Activated naive CD8-positive, alpha-beta T cell (primary cell): ENCODE measurements around the gene BCL6B.

ENCODE experiments used
- H3K27ac Mint-ChIP-seq: one replicate; pipeline ENCODE4 v1.8.0; 2021; ENCODE audit warnings: mixed read lengths
- H3K27me3 Mint-ChIP-seq: one replicate; pipeline ENCODE4 v1.8.0; 2021; ENCODE audit warnings: mixed read lengths
- H3K36me3 Mint-ChIP-seq: one replicate; pipeline ENCODE4 v1.8.0; 2021; ENCODE audit warnings: mixed read lengths
- H3K4me1 Mint-ChIP-seq: one replicate; pipeline ENCODE4 v1.8.0; 2021; ENCODE audit warnings: low read depth, mixed read lengths
- H3K4me3 Mint-ChIP-seq: one replicate; pipeline ENCODE4 v1.8.0; 2021; ENCODE audit warnings: mild to moderate bottlenecking, mixed read lengths
- H3K9me3 Mint-ChIP-seq: one replicate; pipeline ENCODE4 v1.8.0; 2021; ENCODE audit warnings: low read depth, mixed read lengths

The BCL6B gene

GRCh38 chr17:7017827-7018200, 5.0 kb upstream of the BCL6B start:
- H3K27me3 Mint-ChIP-seq: no peaks in the 10 kb centered on the region
- no peaks in the 10 kb centered on the region for H3K9me3 Mint-ChIP-seq
- H3K4me3 Mint-ChIP-seq: peak overlapping the region; percentile 27
- peak overlapping the region; percentile 34 for H3K27ac Mint-ChIP-seq
- H3K4me1 Mint-ChIP-seq: peaks cover 54% of the 10 kb centered on the region
- H3K36me3 Mint-ChIP-seq: peaks cover 8% of the 10 kb centered on the region

DNA sequence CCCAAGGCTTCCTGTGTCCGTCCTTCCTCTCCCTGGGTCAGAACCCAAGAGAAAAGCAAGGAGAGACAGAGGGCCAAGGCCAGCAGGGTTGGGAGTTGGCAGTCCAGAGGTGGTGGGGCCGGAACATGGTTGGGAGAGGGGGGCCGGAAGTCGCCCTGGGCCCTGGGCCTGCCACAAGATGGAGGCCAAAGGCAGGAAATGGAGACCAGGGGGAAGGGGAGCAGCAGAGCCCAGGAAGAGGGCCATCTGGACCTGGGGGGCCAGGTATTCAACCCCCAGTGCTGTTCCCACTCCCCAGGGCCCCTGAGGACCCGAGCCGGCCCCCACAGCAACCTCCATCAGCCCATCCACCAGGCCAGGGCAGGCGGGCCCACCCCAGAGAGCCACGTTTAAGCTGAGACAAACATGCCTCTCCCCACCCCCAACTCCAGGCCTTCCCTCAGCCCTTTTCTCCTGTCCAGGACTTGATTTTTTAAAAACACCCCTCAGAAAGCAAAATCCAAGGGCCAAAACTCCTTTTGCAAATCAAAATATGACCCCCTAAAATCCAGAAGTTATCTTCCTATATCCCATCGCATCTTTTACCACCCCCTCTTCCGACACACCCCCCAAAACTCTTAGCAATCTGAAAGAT, 4.4 kb upstream of the BCL6B start:
- H3K4me1 Mint-ChIP-seq: peaks cover 59% of the 10 kb centered on the region
- no peak overlapping the region for H3K4me3 Mint-ChIP-seq
- no peaks in the 10 kb centered on the region for H3K27me3 Mint-ChIP-seq
- peak overlapping the region; percentile 38 for H3K27ac Mint-ChIP-seq
- no peaks in the 10 kb centered on the region for H3K9me3 Mint-ChIP-seq
- H3K36me3 Mint-ChIP-seq: peaks cover 8% of the 10 kb centered on the region

- no peaks in the 10 kb centered on the region for H3K27me3 Mint-ChIP-seq
- peaks cover 6% of the 10 kb centered on the region for H3K36me3 Mint-ChIP-seq
- H3K9me3 Mint-ChIP-seq: no peaks in the 10 kb centered on the region
- H3K4me1 Mint-ChIP-seq: peaks cover 57% of the 10 kb centered on the region
- no peak overlapping the region for H3K27ac Mint-ChIP-seq
- no peak overlapping the region for H3K4me3 Mint-ChIP-seq
These were observed 3.5 kb upstream of the BCL6B start for GRCh38 chr17:7019367-7019766.

GRCh38 chr17:7019839-7020519, 2.9 kb upstream of the BCL6B start:
- no peaks in the 10 kb centered on the region for H3K9me3 Mint-ChIP-seq
- no peak overlapping the region for H3K27ac Mint-ChIP-seq
- H3K4me1 Mint-ChIP-seq: peaks cover 55% of the 10 kb centered on the region
- peaks cover 5% of the 10 kb centered on the region for H3K36me3 Mint-ChIP-seq
- H3K27me3 Mint-ChIP-seq: no peaks in the 10 kb centered on the region
- no peak overlapping the region for H3K4me3 Mint-ChIP-seq

GRCh38 chr17:7020894-7021664, 1.8 kb upstream of the BCL6B start:
- H3K4me1 Mint-ChIP-seq: peaks cover 44% of the 10 kb centered on the region
- H3K27ac Mint-ChIP-seq: no peak overlapping the region
- no peak overlapping the region for H3K4me3 Mint-ChIP-seq
- peaks cover 3% of the 10 kb centered on the region for H3K36me3 Mint-ChIP-seq
- H3K9me3 Mint-ChIP-seq: no peaks in the 10 kb centered on the region
- H3K27me3 Mint-ChIP-seq: no peaks in the 10 kb centered on the region

GRCh38 chr17:7021993-7022778, 664 bp upstream of the BCL6B start:
- H3K9me3 Mint-ChIP-seq: no peaks in the 10 kb centered on the region
- H3K27ac Mint-ChIP-seq: no peak overlapping the region
- H3K4me1 Mint-ChIP-seq: peaks cover 34% of the 10 kb centered on the region

GRCh38 chr17:7023576-7024401, 939 bp downstream of the BCL6B start:
- Mint-ChIP-seq H3K9me3 (no peaks in the 10 kb centered on the region), H3K4me1 (peaks cover 26% of the 10 kb centered on the region), H3K36me3 (no peaks in the 10 kb centered on the region), H3K27me3 (no peaks in the 10 kb centered on the region), H3K27ac (peak overlapping the region; percentile 22), H3K4me3 (peak overlapping the region; percentile 69)

More at GRCh38 chr17:7021993-7022778, 664 bp upstream of the BCL6B start:
- Mint-ChIP-seq H3K27me3 (no peaks in the 10 kb centered on the region), H3K4me3 (peak overlapping the region; percentile 69), H3K36me3 (peaks cover 3% of the 10 kb centered on the region)

- Mint-ChIP-seq H3K4me3 (no peak overlapping the region), H3K36me3 (no peaks in the 10 kb centered on the region), H3K9me3 (no peaks in the 10 kb centered on the region), H3K27me3 (no peaks in the 10 kb centered on the region), H3K27ac (no peak overlapping the region), H3K4me1 (peaks cover 31% of the 10 kb centered on the region)
These were observed 1.5 kb downstream of the BCL6B start for GRCh38 chr17:7024402-7024785.

DNA sequence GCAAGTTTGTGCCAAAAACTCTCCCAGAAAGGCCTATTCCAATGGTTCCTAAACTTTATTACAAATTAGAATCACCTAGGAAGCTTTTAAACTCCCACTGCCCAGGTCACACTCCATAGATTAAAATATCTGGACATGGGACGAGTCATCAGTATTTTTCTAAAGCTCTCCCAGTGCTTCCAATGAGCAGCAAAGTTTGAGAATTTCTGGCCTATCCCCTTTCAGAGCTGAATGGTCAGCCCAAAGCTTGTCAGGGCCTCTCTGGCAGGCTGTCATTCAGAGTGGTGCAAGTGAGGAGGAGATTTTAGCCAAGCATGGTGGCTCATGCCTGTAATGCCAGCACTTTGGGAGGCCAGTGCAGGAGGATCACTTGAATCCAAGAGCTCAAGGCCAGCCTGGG, 2.4 kb downstream of the BCL6B start:
- Mint-ChIP-seq H3K4me3 (peak overlapping the region; percentile 27), H3K4me1 (peaks cover 38% of the 10 kb centered on the region), H3K9me3 (no peaks in the 10 kb centered on the region), H3K36me3 (no peaks in the 10 kb centered on the region), H3K27ac (no peak overlapping the region), H3K27me3 (no peaks in the 10 kb centered on the region)

- no peaks in the 10 kb centered on the region for H3K9me3 Mint-ChIP-seq
- H3K36me3 Mint-ChIP-seq: no peaks in the 10 kb centered on the region
- no peak overlapping the region for H3K27ac Mint-ChIP-seq
- no peaks in the 10 kb centered on the region for H3K27me3 Mint-ChIP-seq
- H3K4me1 Mint-ChIP-seq: peaks cover 42% of the 10 kb centered on the region
- no peak overlapping the region for H3K4me3 Mint-ChIP-seq
These were observed 3.7 kb downstream of the BCL6B start for GRCh38 chr17:7026471-7027115.

- peaks cover 44% of the 10 kb centered on the region for H3K4me1 Mint-ChIP-seq
- H3K27ac Mint-ChIP-seq: no peak overlapping the region
These were observed 4.5 kb downstream of the BCL6B start for GRCh38 chr17:7027335-7027734.

DNA sequence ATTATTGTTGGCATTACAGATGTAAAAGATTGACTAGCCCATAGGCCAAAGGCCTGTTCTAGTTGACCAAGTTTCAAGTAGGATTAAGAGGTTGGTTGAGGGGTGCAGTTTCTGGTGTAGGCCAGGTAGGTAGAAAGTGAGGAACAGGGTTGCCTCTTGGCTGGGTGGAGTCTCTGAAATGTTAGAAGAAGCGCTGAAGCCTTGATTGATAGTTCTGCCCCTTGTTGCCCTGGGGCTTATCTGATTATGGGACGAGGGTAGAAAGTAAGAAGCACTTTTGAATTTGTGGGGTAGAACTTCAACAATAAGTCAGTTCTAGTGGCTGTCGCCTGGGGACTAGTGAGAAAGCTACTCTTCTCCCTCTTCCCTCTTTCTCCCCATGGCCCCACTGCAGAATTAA, 6.2 kb downstream of the BCL6B start:
- no peaks in the 10 kb centered on the region for H3K27me3 Mint-ChIP-seq
- H3K27ac Mint-ChIP-seq: peak overlapping the region; percentile 91
- H3K9me3 Mint-ChIP-seq: no peaks in the 10 kb centered on the region
- peak overlapping the region; percentile 30 for H3K4me3 Mint-ChIP-seq
- H3K4me1 Mint-ChIP-seq: peaks cover 43% of the 10 kb centered on the region
- peaks cover 3% of the 10 kb centered on the region for H3K36me3 Mint-ChIP-seq

More at GRCh38 chr17:7027335-7027734, 4.5 kb downstream of the BCL6B start:
- Mint-ChIP-seq H3K27me3 (no peaks in the 10 kb centered on the region), H3K9me3 (no peaks in the 10 kb centered on the region), H3K4me3 (no peak overlapping the region), H3K36me3 (no peaks in the 10 kb centered on the region)

DNA sequence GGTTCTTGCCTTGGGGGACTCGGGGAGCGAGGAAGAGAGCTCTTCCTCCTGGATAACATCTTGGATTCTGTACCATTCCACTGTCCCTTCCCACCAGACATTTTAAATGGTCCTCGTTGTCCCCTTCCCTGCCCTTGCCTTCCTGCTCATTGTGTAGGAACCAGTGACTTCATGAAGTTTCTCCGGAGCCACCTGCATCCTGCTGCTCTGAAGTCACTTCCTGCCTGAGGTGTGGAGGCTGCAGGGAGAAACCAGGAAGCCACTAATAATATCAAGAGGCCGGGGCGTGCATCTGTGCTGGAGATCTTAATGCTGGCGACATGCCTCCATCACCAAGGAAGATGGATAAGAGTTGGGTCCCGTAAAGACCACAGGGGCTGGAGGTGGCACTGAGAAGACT, 6.8 kb downstream of the BCL6B start:
- Mint-ChIP-seq H3K27me3 (no peaks in the 10 kb centered on the region), H3K4me1 (peaks cover 47% of the 10 kb centered on the region), H3K36me3 (peaks cover 3% of the 10 kb centered on the region), H3K9me3 (no peaks in the 10 kb centered on the region), H3K4me3 (peak overlapping the region; percentile 70), H3K27ac (peak overlapping the region; percentile 91)
